ENCODE results near the gene SH2D4B. TPM values are rescaled to one million over a fixed set of nuclear protein-coding genes. Genes with fewer than 3 reads are reported as not detected.

SH2D4B gene
- total RNA-seq, 1 donor from 2014 or later = not detected

DNA sequence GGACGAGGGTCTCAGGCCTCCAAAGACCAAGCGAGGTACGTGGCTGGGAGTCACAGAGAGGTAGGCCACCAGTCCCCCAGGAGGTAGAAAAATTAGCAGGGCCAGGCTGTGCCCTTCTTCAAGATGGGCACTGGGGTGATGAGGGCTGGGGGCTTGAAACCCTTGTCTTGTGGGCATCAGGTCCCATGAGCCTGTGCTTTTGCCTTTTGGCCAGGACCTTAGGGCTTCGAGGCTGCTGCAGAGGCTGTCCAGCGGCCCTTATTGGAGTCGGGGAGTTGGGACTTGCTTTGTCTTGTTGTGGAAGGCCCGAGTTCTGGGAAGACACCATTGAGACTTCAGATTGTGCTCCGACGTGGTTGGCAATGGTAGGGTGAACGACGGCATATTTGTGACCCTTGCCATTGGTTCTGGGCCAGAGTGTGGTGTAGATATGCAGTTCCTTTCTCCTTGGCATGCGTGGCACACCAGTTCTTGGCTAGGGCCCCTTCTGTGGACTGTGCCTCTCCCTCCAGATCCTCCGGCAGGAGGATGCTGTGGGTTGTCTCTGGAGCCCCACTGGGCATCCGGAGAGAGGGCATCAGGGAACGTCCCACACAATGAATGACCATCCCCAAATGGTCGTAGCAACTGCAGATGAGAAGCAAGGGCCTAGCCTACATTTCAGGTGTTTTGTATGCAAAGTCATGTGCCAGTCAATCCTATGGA is 931 bp downstream of the SH2D4B start:
- TF ChIP-seq, protein P1, sequence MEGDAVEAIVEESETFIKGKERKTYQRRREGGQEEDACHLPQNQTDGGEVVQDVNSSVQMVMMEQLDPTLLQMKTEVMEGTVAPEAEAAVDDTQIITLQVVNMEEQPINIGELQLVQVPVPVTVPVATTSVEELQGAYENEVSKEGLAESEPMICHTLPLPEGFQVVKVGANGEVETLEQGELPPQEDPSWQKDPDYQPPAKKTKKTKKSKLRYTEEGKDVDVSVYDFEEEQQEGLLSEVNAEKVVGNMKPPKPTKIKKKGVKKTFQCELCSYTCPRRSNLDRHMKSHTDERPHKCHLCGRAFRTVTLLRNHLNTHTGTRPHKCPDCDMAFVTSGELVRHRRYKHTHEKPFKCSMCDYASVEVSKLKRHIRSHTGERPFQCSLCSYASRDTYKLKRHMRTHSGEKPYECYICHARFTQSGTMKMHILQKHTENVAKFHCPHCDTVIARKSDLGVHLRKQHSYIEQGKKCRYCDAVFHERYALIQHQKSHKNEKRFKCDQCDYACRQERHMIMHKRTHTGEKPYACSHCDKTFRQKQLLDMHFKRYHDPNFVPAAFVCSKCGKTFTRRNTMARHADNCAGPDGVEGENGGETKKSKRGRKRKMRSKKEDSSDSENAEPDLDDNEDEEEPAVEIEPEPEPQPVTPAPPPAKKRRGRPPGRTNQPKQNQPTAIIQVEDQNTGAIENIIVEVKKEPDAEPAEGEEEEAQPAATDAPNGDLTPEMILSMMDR (IDR thresholded peaks at IDR 0.05; ENCODE audit: borderline replicate concordance) = no peak
- no peaks in the 10 kb centered on the region for H3K36me3 ChIP-seq
- intact Hi-C loops (cut with micrococcal nuclease) = no loop called here
- no peaks in the 10 kb centered on the region for H3K9me3 ChIP-seq (replicated peaks)
- H3K27me3 ChIP-seq (ENCODE audit: low read depth) = no peaks in the 10 kb centered on the region
- no peak for DNase-seq
- H3K4me3 ChIP-seq = no peak overlapping the region
- H3K4me1 ChIP-seq = peaks cover 34% of the 10 kb centered on the region
- peak overlapping the region; percentile 85 for H3K27ac ChIP-seq (replicated peaks)

DNA sequence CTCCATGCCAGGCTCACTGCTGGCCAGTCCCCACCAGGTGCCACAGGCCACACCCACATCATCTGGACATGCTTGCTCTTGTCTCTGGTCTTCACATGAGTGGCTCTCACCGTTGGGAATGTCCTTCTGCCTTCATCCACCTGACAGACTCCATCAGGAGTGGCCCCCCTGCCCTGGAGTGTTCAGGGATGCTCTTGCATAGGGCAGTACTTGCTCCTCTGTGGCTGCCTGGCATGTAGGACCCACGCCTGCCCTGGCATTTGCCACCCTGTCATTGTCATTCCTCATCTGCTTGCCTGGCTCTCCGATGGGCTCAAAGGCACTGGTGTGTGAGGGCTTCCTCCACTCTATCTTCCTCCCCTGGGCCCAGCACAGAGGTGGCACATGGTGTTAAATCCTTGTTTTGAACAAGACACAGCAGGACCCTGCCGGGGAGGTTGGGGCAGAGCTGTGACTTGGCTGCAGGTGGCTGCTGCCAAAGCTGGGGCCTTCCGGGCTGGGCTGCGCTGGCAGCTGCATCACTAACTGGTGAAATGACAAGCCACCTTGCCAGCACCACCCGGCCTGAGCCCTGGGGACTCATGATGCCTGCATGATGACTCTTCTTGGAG is 1.8 kb downstream of the SH2D4B start:
- H3K36me3 ChIP-seq = no peaks in the 10 kb centered on the region
- H3K4me3 ChIP-seq = no peak overlapping the region
- intact Hi-C loops (cut with micrococcal nuclease) = no loop called here
- peaks cover 34% of the 10 kb centered on the region for H3K4me1 ChIP-seq
- TF ChIP-seq, protein P1 (IDR thresholded peaks at IDR 0.05; ENCODE audit: borderline replicate concordance) = no peak
- peak overlapping the region; percentile 85 for H3K27ac ChIP-seq (replicated peaks)
- no peaks in the 10 kb centered on the region for H3K9me3 ChIP-seq (replicated peaks)
- no peak for DNase-seq
- no peaks in the 10 kb centered on the region for H3K27me3 ChIP-seq (ENCODE audit: low read depth)

DNA sequence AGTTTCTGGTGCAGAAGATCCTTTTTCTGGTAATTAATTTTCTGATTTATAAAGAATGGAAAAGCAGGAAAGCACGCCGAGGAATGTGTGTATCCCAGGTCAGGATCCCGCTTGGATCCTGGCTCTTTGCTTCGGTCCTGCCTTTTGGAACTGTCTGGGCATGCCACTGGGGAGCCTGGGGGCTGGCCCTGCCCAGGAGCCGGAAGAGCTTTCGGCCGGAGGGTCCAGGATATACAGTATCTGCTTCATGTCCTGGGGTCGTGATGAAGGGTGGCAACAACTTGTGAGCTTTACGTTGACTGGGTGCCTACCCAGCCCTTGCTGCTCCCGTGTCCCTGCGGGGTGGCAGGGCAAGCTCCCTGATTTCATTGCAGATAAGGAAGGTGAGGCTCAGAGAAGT is 2.4 kb downstream of the SH2D4B start:
- TF ChIP-seq, protein P1 (IDR thresholded peaks at IDR 0.05; ENCODE audit: borderline replicate concordance) = no peak
- Histone ChIP-seq H3K36me3 (no peaks in the 10 kb centered on the region), H3K4me1 (peaks cover 34% of the 10 kb centered on the region), H3K4me3 (peak overlapping the region; percentile 45), H3K27me3 (ENCODE audit: low read depth) (no peaks in the 10 kb centered on the region), H3K9me3 (replicated peaks) (no peaks in the 10 kb centered on the region), H3K27ac (replicated peaks) (peak overlapping the region; percentile 85)
- intact Hi-C loops (cut with micrococcal nuclease) = no loop called here
- DNase-seq = no peak

DNA sequence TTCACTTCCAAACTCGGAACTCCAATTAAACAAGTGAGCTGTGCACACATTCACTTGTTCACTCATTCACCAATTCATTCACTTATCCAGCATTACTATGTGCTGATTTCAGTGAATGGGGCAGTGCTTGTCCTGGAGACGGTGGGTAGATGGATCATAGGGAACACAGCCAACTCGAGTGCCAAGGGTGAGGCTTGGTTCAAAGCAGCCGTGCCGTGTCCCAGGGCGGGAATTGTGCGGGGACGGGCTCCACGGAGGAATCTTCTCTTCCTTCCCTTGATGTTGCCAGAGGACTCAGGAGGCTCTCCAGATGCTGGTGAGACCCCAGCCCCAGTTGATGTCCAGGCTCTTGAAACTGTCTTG is 2.9 kb downstream of the SH2D4B start:
- Histone ChIP-seq H3K4me1 (peaks cover 32% of the 10 kb centered on the region), H3K27ac (replicated peaks) (peak overlapping the region; percentile 85), H3K4me3 (peak overlapping the region; percentile 45), H3K9me3 (replicated peaks) (no peaks in the 10 kb centered on the region), H3K36me3 (no peaks in the 10 kb centered on the region), H3K27me3 (ENCODE audit: low read depth) (no peaks in the 10 kb centered on the region)
- TF ChIP-seq, protein P1 (IDR thresholded peaks at IDR 0.05; ENCODE audit: borderline replicate concordance) = no peak
- no peak for DNase-seq
- intact Hi-C loops (cut with micrococcal nuclease) = no loop called here

DNA sequence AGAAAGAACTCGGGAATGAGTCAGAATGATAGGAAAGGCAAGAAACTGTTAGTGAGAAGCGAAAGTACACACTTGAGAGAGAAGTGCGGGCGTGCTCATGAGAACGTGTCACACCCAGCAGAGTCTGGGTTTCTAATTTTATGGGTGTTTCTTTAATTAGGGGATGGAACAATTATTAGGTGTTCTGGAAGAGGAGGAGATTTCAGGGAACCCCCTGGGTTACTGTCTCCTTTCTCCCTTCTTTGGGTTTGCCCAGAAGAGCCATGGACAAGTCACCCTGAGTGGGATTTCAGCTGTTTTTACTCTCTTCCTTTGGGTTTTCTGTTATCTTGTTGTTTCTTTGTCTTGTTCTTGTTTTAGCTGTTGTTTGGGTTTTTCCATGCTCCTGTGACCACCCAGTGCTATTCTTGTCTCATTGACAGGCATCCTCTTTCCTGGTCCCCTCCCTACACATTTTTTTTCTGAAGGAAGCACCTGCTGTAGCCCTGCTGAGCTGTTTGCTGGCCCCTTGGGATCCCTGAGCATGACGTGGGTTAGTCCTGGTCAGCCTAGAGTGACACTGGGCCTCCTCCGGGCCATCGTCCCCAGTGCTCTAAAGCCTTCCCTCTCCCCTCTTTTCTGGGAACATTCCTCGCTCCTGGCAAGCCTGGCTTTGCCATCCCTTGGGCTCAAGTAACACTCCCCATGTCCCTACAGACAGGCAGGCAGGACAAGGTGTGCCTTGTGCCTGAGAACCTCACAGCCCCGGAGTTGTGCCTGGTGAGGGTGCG is 3.5 kb downstream of the SH2D4B start:
- Histone ChIP-seq H3K4me1 (peaks cover 26% of the 10 kb centered on the region), H3K4me3 (peak overlapping the region; percentile 45), H3K27ac (replicated peaks) (peak overlapping the region; percentile 85), H3K27me3 (ENCODE audit: low read depth) (no peaks in the 10 kb centered on the region), H3K9me3 (replicated peaks) (no peaks in the 10 kb centered on the region), H3K36me3 (no peaks in the 10 kb centered on the region)
- TF ChIP-seq, protein P1 (IDR thresholded peaks at IDR 0.05; ENCODE audit: borderline replicate concordance) = no peak
- DNase-seq = peak; percentile 50
- intact Hi-C loops (cut with micrococcal nuclease) = no loop called here
